ENCODE measurements around the gene TAF10.

TAF10 gene

DNA sequence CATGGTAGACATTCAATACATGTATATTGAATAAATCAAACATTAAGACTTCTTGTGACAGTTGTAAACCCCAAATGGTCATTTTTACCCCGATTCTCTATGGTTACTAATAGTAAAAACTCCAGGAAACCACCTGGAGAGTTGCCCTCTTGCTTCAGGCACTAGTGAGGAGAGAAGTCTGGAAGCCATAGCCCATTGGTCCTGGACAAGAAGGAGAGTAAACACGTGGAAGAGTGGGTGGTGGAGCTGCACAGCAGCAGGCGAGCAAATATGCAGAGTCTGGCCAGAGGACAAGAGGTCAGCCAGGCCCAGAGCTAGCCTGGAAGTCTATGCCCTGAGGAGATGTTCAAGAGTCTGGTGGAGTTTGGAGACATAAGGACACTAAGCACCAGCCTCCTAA lies 25.9 kb upstream of the TAF10 start:
- Histone ChIP-seq H3K9ac (ENCODE audit: low read length) (no peak overlapping the region), H3K4me1 (ENCODE audit: control insufficient read depth, insufficient read depth, low read length) (peaks cover 26% of the 10 kb centered on the region), H3K4me3 (ENCODE audit: low read length) (peak overlapping the region; percentile 3), H3K27ac (ENCODE audit: low read depth, low read length) (peak overlapping the region; percentile 34), H3K36me3 (ENCODE audit: control insufficient read depth, insufficient read depth, low read length) (peaks cover 4% of the 10 kb centered on the region), H3K27me3 (ENCODE audit: control insufficient read depth, insufficient read depth, low read length) (no peaks in the 10 kb centered on the region)

DNA sequence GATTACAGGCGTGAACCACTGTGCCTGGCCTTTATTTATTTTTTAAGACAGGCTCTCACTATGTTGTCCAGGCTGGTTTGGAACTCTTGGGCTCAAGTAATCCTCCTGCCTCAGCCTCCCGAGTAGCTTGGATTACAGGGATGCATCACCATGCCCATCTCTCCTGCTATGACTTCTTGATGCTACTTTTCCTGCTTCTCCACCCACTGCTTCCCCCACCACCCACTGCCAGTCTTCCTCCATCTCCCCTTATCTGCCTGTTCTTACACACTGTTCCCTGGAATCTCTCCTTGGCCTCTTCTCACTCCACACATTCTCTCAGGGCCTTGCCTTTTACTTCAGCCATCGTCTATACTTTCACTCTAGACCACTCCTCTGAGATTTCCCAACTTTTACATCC lies 24.5 kb upstream of the TAF10 start:
- peak overlapping the region; percentile 24 for H3K27ac ChIP-seq (ENCODE audit: low read depth, low read length)
- H3K4me3 ChIP-seq (ENCODE audit: low read length): no peak overlapping the region
- no peaks in the 10 kb centered on the region for H3K27me3 ChIP-seq (ENCODE audit: control insufficient read depth, insufficient read depth, low read length)
- peaks cover 26% of the 10 kb centered on the region for H3K4me1 ChIP-seq (ENCODE audit: control insufficient read depth, insufficient read depth, low read length)
- no peak overlapping the region for H3K9ac ChIP-seq (ENCODE audit: low read length)
- peaks cover 11% of the 10 kb centered on the region for H3K36me3 ChIP-seq (ENCODE audit: control insufficient read depth, insufficient read depth, low read length)

- H3K36me3 ChIP-seq (ENCODE audit: control insufficient read depth, insufficient read depth, low read length): peaks cover 13% of the 10 kb centered on the region
- peak overlapping the region; percentile 17 for H3K4me3 ChIP-seq (ENCODE audit: low read length)
- H3K27ac ChIP-seq (ENCODE audit: low read depth, low read length): peak overlapping the region; percentile 64
- H3K27me3 ChIP-seq (ENCODE audit: control insufficient read depth, insufficient read depth, low read length): no peaks in the 10 kb centered on the region
- peaks cover 26% of the 10 kb centered on the region for H3K4me1 ChIP-seq (ENCODE audit: control insufficient read depth, insufficient read depth, low read length)
- no peak overlapping the region for H3K9ac ChIP-seq (ENCODE audit: low read length)
These were observed 23.3 kb upstream of the TAF10 start for GRCh38 chr11:6635082-6635932.

DNA sequence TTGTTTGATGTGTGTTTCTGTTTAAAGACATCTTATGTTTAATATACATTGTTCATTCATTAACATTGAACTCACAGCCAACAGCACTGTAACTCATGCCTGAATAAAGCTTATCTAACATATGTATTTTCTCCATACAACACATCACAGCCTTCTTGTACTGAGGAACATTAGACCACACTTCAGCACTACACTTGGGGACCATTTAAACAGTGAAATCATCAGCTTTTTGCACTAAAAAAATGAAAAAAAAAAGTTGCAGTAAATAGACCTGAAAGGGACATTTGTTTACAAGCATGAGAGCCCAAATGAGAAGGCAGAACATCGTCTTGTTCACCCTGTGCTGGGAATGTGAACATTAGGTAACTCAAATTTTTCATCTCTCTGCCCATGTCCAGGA lies 22.5 kb upstream of the TAF10 start:
- H3K27me3 ChIP-seq (ENCODE audit: control insufficient read depth, insufficient read depth, low read length): no peaks in the 10 kb centered on the region
- peaks cover 26% of the 10 kb centered on the region for H3K4me1 ChIP-seq (ENCODE audit: control insufficient read depth, insufficient read depth, low read length)
- H3K36me3 ChIP-seq (ENCODE audit: control insufficient read depth, insufficient read depth, low read length): peaks cover 13% of the 10 kb centered on the region
- H3K27ac ChIP-seq (ENCODE audit: low read depth, low read length): peak overlapping the region; percentile 64
- no peak overlapping the region for H3K4me3 ChIP-seq (ENCODE audit: low read length)
- H3K9ac ChIP-seq (ENCODE audit: low read length): no peak overlapping the region

DNA sequence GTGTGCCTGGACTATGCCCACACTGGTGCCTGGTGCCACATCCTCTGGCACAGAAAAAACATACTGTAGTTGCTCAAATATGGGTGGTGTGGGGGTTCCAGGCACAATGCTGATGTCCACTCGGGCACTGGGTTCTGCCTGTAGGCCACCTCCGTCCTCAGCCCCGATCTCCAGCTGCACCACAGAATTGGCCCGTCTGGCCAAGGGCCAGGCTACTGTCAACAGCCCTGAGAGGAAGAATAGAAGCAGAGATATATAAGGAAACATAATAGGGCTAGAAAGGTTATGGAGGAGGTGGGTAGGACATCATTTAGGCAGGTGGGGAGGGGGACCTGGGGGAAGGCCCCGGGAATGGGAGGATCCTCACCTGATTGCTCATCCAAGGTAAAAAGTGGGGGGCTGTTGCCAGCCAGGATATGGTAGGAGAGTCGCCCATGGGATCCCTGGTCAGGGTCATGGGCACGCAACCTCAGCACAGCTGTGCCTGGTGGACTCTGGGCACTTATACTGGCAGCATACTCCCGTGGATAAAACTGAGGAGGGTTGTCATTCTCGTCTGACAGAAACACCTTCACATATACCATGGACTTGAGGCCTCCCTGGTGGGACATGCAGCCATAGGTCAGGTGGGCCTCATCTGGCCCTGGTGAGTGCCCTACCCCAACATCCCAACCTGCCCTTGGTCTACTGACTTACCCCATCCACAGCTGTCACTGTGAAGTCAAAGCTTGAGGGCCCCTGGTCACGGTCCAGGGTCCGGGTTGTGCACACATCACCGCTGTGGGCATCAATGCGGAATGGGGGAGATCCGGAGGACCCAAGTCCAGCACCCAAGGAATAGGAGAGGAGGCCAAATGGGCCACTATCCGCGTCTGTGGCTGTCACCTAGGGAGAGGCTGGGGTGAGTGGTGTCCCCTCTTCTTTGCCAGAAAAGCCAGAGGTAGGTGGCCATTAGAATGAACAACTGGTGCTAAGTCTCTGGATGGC lies 21.7 kb upstream of the TAF10 start:
- no peaks in the 10 kb centered on the region for H3K27me3 ChIP-seq (ENCODE audit: control insufficient read depth, insufficient read depth, low read length)
- no peak overlapping the region for H3K27ac ChIP-seq (ENCODE audit: low read depth, low read length)
- peaks cover 26% of the 10 kb centered on the region for H3K4me1 ChIP-seq (ENCODE audit: control insufficient read depth, insufficient read depth, low read length)
- H3K4me3 ChIP-seq (ENCODE audit: low read length): no peak overlapping the region
- H3K36me3 ChIP-seq (ENCODE audit: control insufficient read depth, insufficient read depth, low read length): peaks cover 19% of the 10 kb centered on the region
- no peak overlapping the region for H3K9ac ChIP-seq (ENCODE audit: low read length)

- H3K9ac ChIP-seq (ENCODE audit: low read length): no peak overlapping the region
- no peak overlapping the region for H3K27ac ChIP-seq (ENCODE audit: low read depth, low read length)
- H3K27me3 ChIP-seq (ENCODE audit: control insufficient read depth, insufficient read depth, low read length): no peaks in the 10 kb centered on the region
- peaks cover 19% of the 10 kb centered on the region for H3K36me3 ChIP-seq (ENCODE audit: control insufficient read depth, insufficient read depth, low read length)
- H3K4me3 ChIP-seq (ENCODE audit: low read length): no peak overlapping the region
- H3K4me1 ChIP-seq (ENCODE audit: control insufficient read depth, insufficient read depth, low read length): peaks cover 13% of the 10 kb centered on the region
These were observed 20.4 kb upstream of the TAF10 start for GRCh38 chr11:6632116-6633073.

- H3K4me3 ChIP-seq (ENCODE audit: low read length): no peak overlapping the region
- H3K27me3 ChIP-seq (ENCODE audit: control insufficient read depth, insufficient read depth, low read length): no peaks in the 10 kb centered on the region
- no peak overlapping the region for H3K9ac ChIP-seq (ENCODE audit: low read length)
- peaks cover 13% of the 10 kb centered on the region for H3K4me1 ChIP-seq (ENCODE audit: control insufficient read depth, insufficient read depth, low read length)
- peaks cover 28% of the 10 kb centered on the region for H3K36me3 ChIP-seq (ENCODE audit: control insufficient read depth, insufficient read depth, low read length)
- no peak overlapping the region for H3K27ac ChIP-seq (ENCODE audit: low read depth, low read length)
These were observed 19.4 kb upstream of the TAF10 start for GRCh38 chr11:6631361-6631890.

- H3K9ac ChIP-seq (ENCODE audit: low read length): no peak overlapping the region
- peaks cover 33% of the 10 kb centered on the region for H3K36me3 ChIP-seq (ENCODE audit: control insufficient read depth, insufficient read depth, low read length)
- no peaks in the 10 kb centered on the region for H3K27me3 ChIP-seq (ENCODE audit: control insufficient read depth, insufficient read depth, low read length)
- no peak overlapping the region for H3K4me3 ChIP-seq (ENCODE audit: low read length)
- peaks cover 10% of the 10 kb centered on the region for H3K4me1 ChIP-seq (ENCODE audit: control insufficient read depth, insufficient read depth, low read length)
- H3K27ac ChIP-seq (ENCODE audit: low read depth, low read length): no peak overlapping the region
These were observed 18.7 kb upstream of the TAF10 start for GRCh38 chr11:6630632-6631291.

DNA sequence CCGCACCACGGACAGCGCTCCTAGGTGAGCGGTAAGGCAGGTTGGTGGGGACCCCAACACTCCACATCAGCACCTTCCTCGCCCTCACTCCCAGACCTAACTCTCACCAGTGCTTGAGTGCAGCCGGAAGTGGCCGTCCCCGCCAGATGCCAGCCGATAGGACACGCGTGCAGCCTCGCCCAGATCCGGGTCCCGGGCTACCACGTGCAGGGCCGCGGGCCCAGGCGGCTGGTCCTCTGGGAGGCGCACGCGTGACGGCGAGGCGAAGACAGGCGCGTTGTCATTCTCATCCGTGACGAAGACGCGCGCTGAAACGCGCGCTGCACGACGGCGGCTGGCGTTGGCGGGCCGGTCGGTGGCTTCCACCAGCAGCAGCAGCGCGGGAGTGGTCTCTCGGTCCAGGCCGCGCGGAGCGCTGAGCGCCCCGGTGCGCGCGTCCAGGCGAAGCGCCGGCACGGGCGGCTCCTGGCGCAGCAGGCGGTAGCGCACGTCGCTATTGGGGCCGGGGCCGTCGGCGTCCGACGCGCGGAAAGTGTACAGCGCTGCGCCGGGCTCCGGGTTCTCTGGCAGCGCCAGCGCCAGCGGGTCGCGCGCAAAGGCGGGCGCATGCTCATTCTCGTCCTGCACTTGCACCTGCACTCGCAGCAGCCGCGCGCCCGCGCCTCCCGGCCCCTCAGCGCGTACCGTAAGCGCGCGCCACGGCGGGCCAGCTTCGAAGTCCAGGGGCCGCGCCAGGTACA lies 18.0 kb upstream of the TAF10 start:
- Histone ChIP-seq H3K4me3 (ENCODE audit: low read length) (no peak overlapping the region), H3K9ac (ENCODE audit: low read length) (no peak overlapping the region), H3K27ac (ENCODE audit: low read depth, low read length) (no peak overlapping the region), H3K36me3 (ENCODE audit: control insufficient read depth, insufficient read depth, low read length) (peaks cover 39% of the 10 kb centered on the region), H3K27me3 (ENCODE audit: control insufficient read depth, insufficient read depth, low read length) (no peaks in the 10 kb centered on the region), H3K4me1 (ENCODE audit: control insufficient read depth, insufficient read depth, low read length) (peaks cover 3% of the 10 kb centered on the region)

- H3K36me3 ChIP-seq (ENCODE audit: control insufficient read depth, insufficient read depth, low read length): peaks cover 39% of the 10 kb centered on the region
- H3K27me3 ChIP-seq (ENCODE audit: control insufficient read depth, insufficient read depth, low read length): no peaks in the 10 kb centered on the region
- no peak overlapping the region for H3K4me3 ChIP-seq (ENCODE audit: low read length)
These were observed 17.5 kb upstream of the TAF10 start for GRCh38 chr11:6629573-6629891.

DNA sequence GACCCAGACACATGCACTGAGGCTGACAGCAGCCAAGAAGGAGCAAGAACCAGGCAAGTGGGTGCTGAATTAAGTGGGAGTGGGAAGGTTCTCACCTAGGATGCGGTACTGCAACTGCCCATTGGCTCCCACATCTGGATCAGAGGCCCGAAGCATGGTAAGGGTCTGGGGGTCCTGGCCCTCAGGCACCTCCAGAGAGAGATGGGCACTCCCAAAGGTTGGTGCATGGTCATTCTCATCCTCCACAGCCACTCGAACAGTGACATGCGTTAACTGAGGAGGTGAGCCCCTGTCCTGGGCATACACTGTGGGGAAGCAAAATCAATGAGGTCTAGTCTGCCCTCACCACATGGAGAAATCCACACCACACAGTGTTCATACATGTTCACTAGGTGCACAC lies 16.5 kb upstream of the TAF10 start:
- Histone ChIP-seq H3K4me3 (ENCODE audit: low read length) (no peak overlapping the region), H3K27ac (ENCODE audit: low read depth, low read length) (no peak overlapping the region), H3K9ac (ENCODE audit: low read length) (no peak overlapping the region), H3K36me3 (ENCODE audit: control insufficient read depth, insufficient read depth, low read length) (peaks cover 39% of the 10 kb centered on the region), H3K4me1 (ENCODE audit: control insufficient read depth, insufficient read depth, low read length) (no peaks in the 10 kb centered on the region), H3K27me3 (ENCODE audit: control insufficient read depth, insufficient read depth, low read length) (no peaks in the 10 kb centered on the region)

More at GRCh38 chr11:6629573-6629891, 17.5 kb upstream of the TAF10 start:
- Histone ChIP-seq H3K9ac (ENCODE audit: low read length) (no peak overlapping the region), H3K27ac (ENCODE audit: low read depth, low read length) (no peak overlapping the region), H3K4me1 (ENCODE audit: control insufficient read depth, insufficient read depth, low read length) (no peaks in the 10 kb centered on the region)

Measured in rectal smooth muscle tissue (tissue), 1 donor.